B cell (primary cell): ENCODE data around the gene DYNLL2. TPM values are rescaled to one million over a fixed set of nuclear protein-coding genes. Genes with fewer than 3 reads are reported as not detected.

Experiments
- ATAC-seq: fragments of 200-7000 bp; cut with Tn5 transposase; one replicate; pipeline ENCODE4 v1.10.0; 2021; ENCODE audit warnings: low read depth, mild to moderate bottlenecking, moderate number of reproducible peaks, moderate library complexity
- CTCF ChIA-PET: fragments of 350-600 bp; sonication (Branson Sonifier 250); formaldehyde crosslinking; loops from one replicate; lab custom pipeline; 2021; ENCODE audit warnings: antibody characterized with exemption, inconsistent platforms; lab: Charles Lee
- POLR2A ChIA-PET: fragments of 350-600 bp; sonication (Branson Sonifier 250); formaldehyde crosslinking; loops from one replicate; lab custom pipeline; 2021; ENCODE audit warnings: antibody characterized with exemption; lab: Charles Lee
- DNase-seq: peaks from one replicate; pipeline ENCODE4 v3.0.0; 2013
- H2AFZ ChIP-seq: 2 replicates; pipeline ENCODE4 v1.6.1; 2012; ENCODE audit warnings: mild to moderate bottlenecking, low read depth, low read length; ENCODE audit not compliant: insufficient read depth, poor library complexity, severe bottlenecking
- H3K27ac ChIP-seq, 2 donors: 1 replicate in 1 of 2; 2 replicates in 1 of 2; pipeline ENCODE4 v1.5.1; 2012 to 2013; ENCODE audit warnings: low read length in 2 of 2, mild to moderate bottlenecking in 2 of 2, moderate library complexity in 1 of 2
- H3K27me3 ChIP-seq, 4 experiments: fragments of 200-600 bp in 1 of 4; sonication (generic) in 1 of 4; replicated peaks in 1 of 4; 1 replicate in 2 of 4; 2 replicates in 2 of 4; pipeline versions ENCODE4 v1.6.1 to v1.7.0; 2013 to 2016; ENCODE audit warnings: low read length in 3 of 4, mild to moderate bottlenecking in 2 of 4, mixed read lengths in 1 of 4, moderate library complexity in 1 of 4; ENCODE audit not compliant: insufficient read depth in 4 of 4, control insufficient read depth in 3 of 4; ENCODE audit errors: control extremely low read depth in 1 of 4
- H3K36me3 ChIP-seq, 2 experiments: replicated peaks in 1 of 2; 1 replicate in 1 of 2; 2 replicates in 1 of 2; pipeline versions ENCODE4 v1.6.1 to v1.7.1; 2013; ENCODE audit warnings: low read length in 1 of 2; ENCODE audit not compliant: insufficient read depth in 2 of 2, control insufficient read depth in 1 of 2; ENCODE audit errors: control extremely low read depth in 1 of 2, extremely low read depth in 1 of 2
- H3K4me1 ChIP-seq, 2 donors: fragments of 200-600 bp in 1 of 2; sonication (generic) in 1 of 2; 1 replicate in 1 of 2; 2 replicates in 1 of 2; pipeline versions ENCODE4 v1.5.1 to v1.6.1; 2013 to 2017; ENCODE audit warnings: low read length in 2 of 2; ENCODE audit not compliant: control insufficient read depth in 2 of 2, insufficient read depth in 2 of 2
- H3K4me2 ChIP-seq: replicated peaks from 2 replicates; pipeline ENCODE3; 2012; ENCODE audit warnings: mild to moderate bottlenecking, low read depth, low read length; ENCODE audit not compliant: poor library complexity, severe bottlenecking
- H3K4me3 ChIP-seq, 5 experiments: fragments of 200-600 bp in 1 of 5; sonication (generic) in 1 of 5; 1 replicate in 3 of 5; 2 replicates in 2 of 5; pipeline versions ENCODE4 v1.5.1 to v1.7.0; 2011 to 2016; ENCODE audit warnings: low read length in 4 of 5, mild to moderate bottlenecking in 4 of 5, low read depth in 2 of 5, control low read depth in 1 of 5, moderate library complexity in 1 of 5; ENCODE audit not compliant: insufficient read depth in 1 of 5; ENCODE audit errors: control extremely low read depth in 1 of 5, extremely low read depth in 1 of 5
- H3K79me2 ChIP-seq: fragments of 200-600 bp; sonication (generic); one replicate; pipeline ENCODE4 v1.6.0; 2016; ENCODE audit warnings: low read length; ENCODE audit not compliant: control insufficient read depth, insufficient read depth
- H3K9ac ChIP-seq: fragments of 200-600 bp; sonication (generic); 2 replicates; pipeline ENCODE4 v1.6.1; 2017; ENCODE audit warnings: mild to moderate bottlenecking, low read length, moderate library complexity
- H3K9me3 ChIP-seq, 3 donors: one replicate each; pipeline versions ENCODE4 v1.6.1 to v1.7.1; 2013; ENCODE audit warnings: low read length in 2 of 3; ENCODE audit not compliant: control insufficient read depth in 2 of 3, insufficient read depth in 1 of 3; ENCODE audit errors: control extremely low read depth in 1 of 3
- H4K20me1 ChIP-seq: 2 replicates; pipeline ENCODE4 v1.6.0; 2012; ENCODE audit warnings: mild to moderate bottlenecking, low read length; ENCODE audit not compliant: insufficient read depth, control insufficient read depth, poor library complexity, severe bottlenecking
- H3K27ac Mint-ChIP-seq: one replicate; pipeline ENCODE4 v1.8.0; 2021; ENCODE audit warnings: mixed read lengths
- H3K27me3 Mint-ChIP-seq: one replicate; pipeline ENCODE4 v1.8.0; 2021; ENCODE audit warnings: mixed read lengths
- H3K4me1 Mint-ChIP-seq: one replicate; pipeline ENCODE4 v1.8.0; 2021; ENCODE audit warnings: mixed read lengths
- H3K4me3 Mint-ChIP-seq: one replicate; pipeline ENCODE4 v1.8.0; 2021; ENCODE audit warnings: mixed read lengths
- H3K9me3 Mint-ChIP-seq: one replicate; pipeline ENCODE4 v1.8.0; 2022; ENCODE audit warnings: mixed read lengths; ENCODE audit not compliant: insufficient read depth
- EZH2 ChIP-seq: IDR thresholded peaks from 2 replicates; pipeline ENCODE4 v1.6.1; 2012; ENCODE audit warnings: borderline replicate concordance, low read depth, mild to moderate bottlenecking, moderate library complexity, low read length; ENCODE audit not compliant: insufficient read depth, poor library complexity, severe bottlenecking
- WGBS: methylation state at CpG from one replicate; pipeline ENCODE4 v1.1.5; 2013; ENCODE audit warnings: missing lambda C conversion rate; ENCODE audit not compliant: insufficient coverage; 5-methylcytosine and 5-hydroxymethylcytosine counted together
- intact Hi-C: fragments of 100-400 bp; cut with micrococcal nuclease; formaldehyde crosslinking; loops from one replicate; pipeline ENCODE4 v1.10.0; 2022
- polyA plus RNA-seq: library from polyadenylated mRNA; depleted of rRNA; stranded (reverse); fragments of >200 nt; gene quantifications from 2 replicates; pipeline ENCODE4 v1.2.3, GENCODE V29; 2012
- total RNA-seq, 2 donors: library from RNA; stranded (reverse); fragments of 120-200 nt in 1 of 2; gene quantifications; 1 replicate in 1 of 2; 2 replicates in 1 of 2; pipeline versions ENCODE4 v1.2.3 to v1.2.4, GENCODE V29; 2013 to 2022
- TF ChIP-seq, protein P1 (sequence below): fragments of 200-600 bp; IDR thresholded peaks from one replicate; pipeline ENCODE4 v1.8.0; 2022; ENCODE audit warnings: antibody characterized with exemption, mild to moderate bottlenecking

Gene DYNLL2
- total and polyA plus RNA-seq, 2 donors (not counting 1 experiment from before 2014, with no cell fraction given): 10.1 to 25.2 TPM

DNA sequence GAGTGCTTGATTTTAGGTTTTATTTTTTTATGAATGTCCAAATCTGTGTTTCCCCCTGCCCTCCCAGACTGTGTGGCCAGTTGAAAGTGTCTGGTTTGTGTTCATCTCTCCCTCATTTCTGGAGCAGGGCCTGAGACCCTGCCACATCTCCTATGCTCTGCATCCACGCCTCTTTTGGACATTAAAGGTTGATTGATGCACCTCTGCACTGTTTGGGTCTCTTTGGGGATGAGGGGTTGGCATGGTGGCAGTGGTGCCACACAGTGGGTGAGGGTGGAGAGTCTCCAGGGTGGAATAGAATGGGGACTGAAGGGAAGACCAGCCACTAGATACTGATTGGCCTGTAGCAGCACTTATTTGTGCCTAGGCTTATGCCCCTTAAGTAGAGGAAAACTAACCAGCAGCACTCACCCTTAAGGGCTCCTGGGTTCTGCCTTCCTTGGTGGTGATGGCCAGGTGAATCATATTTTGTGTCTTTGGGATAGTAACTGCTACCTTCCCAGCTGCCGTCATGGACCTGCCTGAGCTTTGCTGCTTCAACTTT lies 7.9 kb downstream of the DYNLL2 start:
- no peak overlapping the region for H3K4me3 ChIP-seq
- no peak overlapping the region for H3K27ac Mint-ChIP-seq
- H2AFZ ChIP-seq: no peak overlapping the region
- ChIA-PET CTCF (interaction anchor here (0.8 kb wide), 1 partner anchor 90 kb away, joined by 3 read pairs; no protein-coding TSS in a partner anchor), POLR2A (no interaction called here)
- H3K4me3 Mint-ChIP-seq: no peak overlapping the region
- no peak overlapping the region for H3K27ac ChIP-seq
- no peaks in the 10 kb centered on the region for H3K27me3 Mint-ChIP-seq
- DNase-seq: no peak
- WGBS: 100% methylated on average over 1 of the region's 2 CpGs
- H3K4me1 ChIP-seq: no peaks in the 10 kb centered on the region
- peaks cover 48% of the 10 kb centered on the region for H4K20me1 ChIP-seq
- TF ChIP-seq EZH2: no peak
- TF ChIP-seq, protein P1, sequence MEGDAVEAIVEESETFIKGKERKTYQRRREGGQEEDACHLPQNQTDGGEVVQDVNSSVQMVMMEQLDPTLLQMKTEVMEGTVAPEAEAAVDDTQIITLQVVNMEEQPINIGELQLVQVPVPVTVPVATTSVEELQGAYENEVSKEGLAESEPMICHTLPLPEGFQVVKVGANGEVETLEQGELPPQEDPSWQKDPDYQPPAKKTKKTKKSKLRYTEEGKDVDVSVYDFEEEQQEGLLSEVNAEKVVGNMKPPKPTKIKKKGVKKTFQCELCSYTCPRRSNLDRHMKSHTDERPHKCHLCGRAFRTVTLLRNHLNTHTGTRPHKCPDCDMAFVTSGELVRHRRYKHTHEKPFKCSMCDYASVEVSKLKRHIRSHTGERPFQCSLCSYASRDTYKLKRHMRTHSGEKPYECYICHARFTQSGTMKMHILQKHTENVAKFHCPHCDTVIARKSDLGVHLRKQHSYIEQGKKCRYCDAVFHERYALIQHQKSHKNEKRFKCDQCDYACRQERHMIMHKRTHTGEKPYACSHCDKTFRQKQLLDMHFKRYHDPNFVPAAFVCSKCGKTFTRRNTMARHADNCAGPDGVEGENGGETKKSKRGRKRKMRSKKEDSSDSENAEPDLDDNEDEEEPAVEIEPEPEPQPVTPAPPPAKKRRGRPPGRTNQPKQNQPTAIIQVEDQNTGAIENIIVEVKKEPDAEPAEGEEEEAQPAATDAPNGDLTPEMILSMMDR: no peak
- H3K9me3 ChIP-seq: no peaks in the 10 kb centered on the region
- intact Hi-C loops: no loop called here
- no peaks in the 10 kb centered on the region for H3K9me3 Mint-ChIP-seq
- no peak for ATAC-seq
- H3K36me3 ChIP-seq: peaks cover 7 to 72% of the 10 kb centered on the region in 2 experiments
- peaks cover 22% of the 10 kb centered on the region for H3K4me1 Mint-ChIP-seq
- no peaks in the 10 kb centered on the region for H3K27me3 ChIP-seq
- no peak overlapping the region for H3K9ac ChIP-seq
- peaks cover 24% of the 10 kb centered on the region for H3K79me2 ChIP-seq
- no peak overlapping the region for H3K4me2 ChIP-seq

DNA sequence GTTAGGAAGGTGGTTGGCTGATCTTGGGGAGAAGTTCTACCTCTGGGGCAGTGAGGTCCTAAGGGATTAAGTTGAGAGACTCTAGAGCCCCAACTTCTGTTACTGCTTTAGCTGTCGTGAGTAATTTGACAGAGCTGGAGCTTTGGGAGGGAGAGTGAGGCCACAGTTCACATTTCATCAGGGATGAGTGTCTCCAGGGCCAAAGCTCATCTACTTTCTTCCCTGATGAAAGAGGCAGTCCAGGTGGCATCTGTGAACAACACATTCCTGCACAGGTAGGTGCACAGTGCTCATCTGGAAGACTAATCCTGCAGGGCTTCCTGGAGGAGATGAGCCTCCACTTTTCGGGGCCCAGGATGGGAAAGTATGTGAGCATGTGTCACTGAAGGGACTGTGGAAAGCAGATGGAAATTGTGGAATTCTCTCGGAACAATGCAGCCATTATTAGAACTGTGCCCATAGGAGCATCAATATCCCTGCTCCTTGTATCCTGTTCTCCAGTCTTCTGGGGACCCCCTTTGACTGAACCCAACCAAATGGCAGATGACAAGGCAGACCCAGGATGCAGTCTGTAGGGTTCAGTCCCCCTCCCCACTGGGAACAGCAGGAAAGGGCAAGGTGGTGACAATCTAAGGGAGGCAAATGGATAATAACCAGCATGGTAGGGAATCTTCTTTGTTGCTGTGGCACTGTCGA lies 9.0 kb downstream of the DYNLL2 start:
- POLR2A ChIA-PET: interaction anchor here (0.6 kb wide), 1 partner anchor 1183 kb away, joined by 4 read pairs; no protein-coding TSS in a partner anchor
- H3K9me3 ChIP-seq: no peaks in the 10 kb centered on the region
- no peak overlapping the region for H3K4me2 ChIP-seq
- intact Hi-C loops: no loop called here
- H4K20me1 ChIP-seq: peaks cover 36% of the 10 kb centered on the region
- H3K4me1 ChIP-seq: no peaks in the 10 kb centered on the region
- H3K9ac ChIP-seq: no peak overlapping the region
- TF ChIP-seq, protein P1: no peak
- no peak for TF ChIP-seq EZH2
- peaks cover 12% of the 10 kb centered on the region for H3K4me1 Mint-ChIP-seq
- no peaks in the 10 kb centered on the region for H3K27me3 ChIP-seq
- H3K9me3 Mint-ChIP-seq: no peaks in the 10 kb centered on the region
- no peak overlapping the region for H3K27ac ChIP-seq
- H2AFZ ChIP-seq: no peak overlapping the region
- DNase-seq: no peak
- H3K27me3 Mint-ChIP-seq: no peaks in the 10 kb centered on the region
- H3K27ac Mint-ChIP-seq: no peak overlapping the region
- no peak overlapping the region for H3K4me3 ChIP-seq
- H3K36me3 ChIP-seq: peaks cover 4 to 64% of the 10 kb centered on the region in 2 experiments
- no peak for ATAC-seq
- peaks cover 12% of the 10 kb centered on the region for H3K79me2 ChIP-seq
- H3K4me3 Mint-ChIP-seq: no peak overlapping the region
- CTCF ChIA-PET: interaction anchor here (0.8 kb wide), 1 partner anchor 91 kb away, joined by 3 read pairs; no protein-coding TSS in a partner anchor
- WGBS: 80% methylated on average over 2 of the region's 4 CpGs
